ENCODE results near the gene PTPN23. TPM values are rescaled to one million over a fixed set of nuclear protein-coding genes. Genes with fewer than 3 reads are reported as not detected.

PTPN23 gene
- total and polyA plus RNA-seq, 9 of the 15 experiments (the other 6 are each of a cell fraction or from before 2014, with no cell fraction given) = 0.41 to 58.7 (median 7.2) TPM

GRCh38 chr3:47424434-47425382, 43.9 kb downstream of the PTPN23 start:
- FAIRE-seq (peak; percentile 74), ATAC-seq (no peak), DNase-seq (ENCODE audit: extremely low read depth in 1 of 4, low spot score in 3 of 4) (peak in 1 of 4 experiments; percentile 2)
- Histone ChIP-seq H3K27me3 (ENCODE audit: control insufficient read depth in 2 of 2, insufficient read depth in 2 of 2, low read length in 2 of 2) (no peaks in the 10 kb centered on the region), H3K27ac (ENCODE audit: extremely low read depth, low read depth, low read length) (no peak overlapping the region), H3K4me1 (replicated peaks in 1 of 2; ENCODE audit: control insufficient read depth in 2 of 2, insufficient read depth in 2 of 2, low read length in 2 of 2) (peaks cover 6 to 29% of the 10 kb centered on the region in 2 experiments; a peak in 3 of 5 replicates), H3K4me2 (ENCODE audit: insufficient read depth, low read length) (no peak overlapping the region), H3K9me1 (ENCODE audit: control insufficient read depth, insufficient read depth, low read length) (no peaks in the 10 kb centered on the region), H4K20me1 (replicated peaks; ENCODE audit: control insufficient read depth, insufficient read depth, low read length) (peaks cover 4% of the 10 kb centered on the region; the same call in 1 of the 2 replicates), H2AFZ (ENCODE audit: low read depth, low read length) (no peak overlapping the region), H3K36me3 (ENCODE audit: control insufficient read depth, insufficient read depth, low read length) (peaks cover 85% of the 10 kb centered on the region), H3K9me3 (replicated peaks; ENCODE audit: control insufficient read depth, insufficient read depth, low read depth, low read length) (no peaks in the 10 kb centered on the region), H3K4me3 (no peak overlapping the region), H3K79me2 (ENCODE audit: control insufficient read depth, insufficient read depth, low read length) (no peaks in the 10 kb centered on the region; the same call in 2 of the 3 replicates), H3K9ac (ENCODE audit: insufficient read depth in 1 of 2, low read depth in 2 of 2, low read length in 2 of 2) (peak overlapping the region in 1 of 2 experiments; percentile 73; a peak in 2 of 4 replicates)
- intact Hi-C loops (cut with micrococcal nuclease) = loop anchor here (5.0 kb wide), 1 partner anchor 728 kb away; no protein-coding TSS in a partner anchor
- in situ Hi-C loops (cut with MboI) = loop anchor here (5.0 kb wide), 2 partner anchors 88 to 363 kb away; partner anchors contain the start of gene ELP6
- CTCF ChIA-PET (ENCODE audit: low intra/inter-chr PET ratio) = no interaction called here
- POLR2A ChIA-PET = interaction anchor here (0.5 to 1.6 kb wide), 7 partner anchors 9 to 491 kb away, joined by 3 to 6 read pairs (median 4); no protein-coding TSS in a partner anchor
- no TSS peak for BruUV-seq (replicated peaks)
- 85% methylated on average over 15 of the region's 15 CpGs for WGBS (ENCODE audit: insufficient coverage, low coverage, missing lambda C conversion rate)
- TF ChIP-seq HOXB6 (CRISPR knock-in tag; IDR thresholded peaks at IDR 0.05; ENCODE audit: borderline replicate concordance) = no peak
- TF ChIP-seq CUX1 (CRISPR knock-in tag; IDR thresholded peaks at IDR 0.05) = no peak
- TF ChIP-seq POLR3G (IDR thresholded peaks at IDR 0.05; ENCODE audit: extremely low read depth, insufficient read length, insufficient replicate concordance) = no peak
- TF ChIP-seq ZEB2 (IDR thresholded peaks at IDR 0.05) = no peak
- no peak for TF ChIP-seq HINFP (tag; conservative IDR thresholded peaks at IDR 0.05; ENCODE audit: low read depth)
- TF ChIP-seq KLF1 (tag; IDR thresholded peaks at IDR 0.05) = no peak
- TF ChIP-seq NR3C1 (CRISPR knock-in tag; IDR thresholded peaks at IDR 0.05) = no peak
- no peak for TF ChIP-seq SOX6 (IDR thresholded peaks at IDR 0.05)
- no peak for TF ChIP-seq ELK3 (CRISPR knock-in tag; IDR thresholded peaks at IDR 0.05)
- no peak for TF ChIP-seq ATF4 (CRISPR knock-in tag; IDR thresholded peaks at IDR 0.05)
- TF ChIP-seq FOXK1 (CRISPR knock-in tag; IDR thresholded peaks at IDR 0.05; ENCODE audit: borderline replicate concordance) = no peak
